GM23338 (cell line): ENCODE results near the gene RPS29. TPM values are rescaled to one million over a fixed set of nuclear protein-coding genes. Genes with fewer than 3 reads are reported as not detected.

ENCODE experiments used
- ATAC-seq: fragments of 200-7000 bp; cut with Tn5 transposase; 3 replicates; pipeline ENCODE4 v1.9.1; 2020
- DNase-seq: peaks from one replicate; pipeline ENCODE4 v3.0.0-alpha.2; 2015; ENCODE audit warnings: low spot score
- H2AFZ ChIP-seq: fragments of 200-600 bp; sonication (generic); 2 replicates; pipeline ENCODE4 v1.8.0; 2016; ENCODE audit warnings: antibody characterized with exemption, mild to moderate bottlenecking, moderate library complexity
- H3F3A ChIP-seq: fragments of 200-600 bp; sonication (generic); replicated peaks from 2 replicates; pipeline ENCODE4 v1.8.0; 2017; ENCODE audit warnings: antibody characterized with exemption, mixed run types, low read depth
- H3K27ac ChIP-seq: fragments of 200-600 bp; sonication (generic); 2 replicates; pipeline ENCODE4 v1.6.1; 2016; ENCODE audit warnings: low read depth
- H3K27me3 ChIP-seq: fragments of 200-600 bp; sonication (generic); 2 replicates; pipeline ENCODE4 v1.8.0; 2016; ENCODE audit warnings: mild to moderate bottlenecking, mixed run types, moderate library complexity; ENCODE audit not compliant: insufficient read depth
- H3K36me3 ChIP-seq: fragments of 200-600 bp; sonication (generic); 2 replicates; pipeline ENCODE4 v1.8.0; 2016; ENCODE audit warnings: mild to moderate bottlenecking; ENCODE audit not compliant: insufficient read depth
- H3K4me1 ChIP-seq: fragments of 200-600 bp; sonication (generic); 2 replicates; pipeline ENCODE4 v1.8.0; 2016; ENCODE audit warnings: mild to moderate bottlenecking, moderate library complexity; ENCODE audit not compliant: insufficient read depth
- H3K4me2 ChIP-seq: fragments of 200-600 bp; sonication (generic); 2 replicates; pipeline ENCODE4 v1.7.1; 2017; ENCODE audit warnings: mixed run types
- H3K4me3 ChIP-seq: fragments of 200-600 bp; sonication (generic); 2 replicates; pipeline ENCODE4 v1.6.1; 2016; ENCODE audit warnings: mixed run types
- H3K79me2 ChIP-seq: fragments of 200-600 bp; sonication (generic); replicated peaks from 2 replicates; pipeline ENCODE4 v1.8.0; 2017; ENCODE audit warnings: mild to moderate bottlenecking; ENCODE audit not compliant: insufficient read depth
- H3K9me2 ChIP-seq: fragments of 200-600 bp; sonication (generic); 2 replicates; pipeline ENCODE4 v1.8.0; 2017; ENCODE audit not compliant: insufficient read depth
- H4K20me1 ChIP-seq: fragments of 200-600 bp; sonication (generic); replicated peaks from 2 replicates; pipeline ENCODE4 v1.8.0; 2017; ENCODE audit warnings: mild to moderate bottlenecking; ENCODE audit not compliant: insufficient read depth
- H3K27ac Mint-ChIP-seq: 2 replicates; pipeline ENCODE4 v1.8.0; 2020; ENCODE audit warnings: inconsistent platforms, mild to moderate bottlenecking, moderate library complexity, mixed read lengths
- H3K27me3 Mint-ChIP-seq: 3 replicates; pipeline ENCODE4 v1.8.0; 2022; ENCODE audit warnings: low read depth, mild to moderate bottlenecking, moderate library complexity, mixed read lengths, inconsistent platforms; ENCODE audit not compliant: insufficient read depth, poor library complexity
- H3K36me3 Mint-ChIP-seq: 3 replicates; pipeline ENCODE4 v1.8.0; 2021; ENCODE audit warnings: low read depth, mild to moderate bottlenecking, inconsistent platforms, moderate library complexity, mixed read lengths
- H3K4me1 Mint-ChIP-seq: 3 replicates; pipeline ENCODE4 v1.8.0; 2020; ENCODE audit warnings: mild to moderate bottlenecking, inconsistent platforms, mixed read lengths
- H3K4me3 Mint-ChIP-seq: 3 replicates; pipeline ENCODE4 v1.8.0; 2021; ENCODE audit warnings: moderate library complexity, mild to moderate bottlenecking, inconsistent platforms, mixed read lengths
- H3K9me3 Mint-ChIP-seq: 3 replicates; pipeline ENCODE4 v1.8.0; 2020; ENCODE audit warnings: moderate library complexity, mild to moderate bottlenecking, inconsistent platforms, mixed read lengths
- CREB1 ChIP-seq: fragments of 250-450 bp; sonication (Bioruptor Pico); IDR thresholded peaks from 2 replicates; pipeline ENCODE4 v1.5.0; 2020; ENCODE audit warnings: low read depth, mild to moderate bottlenecking, moderate library complexity
- CTCF ChIP-seq, 2 experiments: fragments of 200-600 bp in 1 of 2; sonication (generic) in 1 of 2; conservative IDR thresholded peaks; 2 replicates each; pipeline versions ENCODE4 v1.5.1 to v1.6.1; 2016 to 2017; ENCODE audit warnings: antibody characterized with exemption in 2 of 2, low read depth in 2 of 2, mild to moderate bottlenecking in 2 of 2, moderate library complexity in 1 of 2
- EZH2 ChIP-seq: fragments of 200-600 bp; sonication (generic); IDR thresholded peaks from one replicate; pipeline ENCODE4 v1.8.0; 2017; ENCODE audit warnings: antibody characterized with exemption, mild to moderate bottlenecking, low read depth; ENCODE audit not compliant: unreplicated experiment
- EZH2phosphoT487 ChIP-seq: fragments of 200-600 bp; sonication (generic); IDR thresholded peaks from one replicate; pipeline ENCODE4 v1.8.1; 2018; ENCODE audit warnings: antibody characterized with exemption; ENCODE audit not compliant: unreplicated experiment
- JUNB ChIP-seq: IDR thresholded peaks from one replicate; pipeline ENCODE4 v1.6.1; 2016; ENCODE audit warnings: antibody characterized with exemption; ENCODE audit not compliant: unreplicated experiment
- NANOG ChIP-seq: IDR thresholded peaks from 2 replicates; pipeline ENCODE4 v1.6.1; 2016; ENCODE audit warnings: antibody characterized with exemption, borderline replicate concordance
- POLR2AphosphoS5 ChIP-seq: IDR thresholded peaks from 2 replicates; pipeline ENCODE4 v1.6.1; 2016; ENCODE audit warnings: antibody characterized with exemption, low read depth
- STAT1 ChIP-seq: IDR thresholded peaks from one replicate; pipeline ENCODE4 v1.6.1; 2016; ENCODE audit warnings: antibody characterized with exemption; ENCODE audit not compliant: unreplicated experiment
- ZNF114 ChIP-seq: fragments of 250-450 bp; sonication (Bioruptor Pico); IDR thresholded peaks from 2 replicates; pipeline ENCODE4 v1.5.0; 2020; ENCODE audit warnings: mild to moderate bottlenecking, moderate library complexity
- ZNF331 ChIP-seq: fragments of 250-450 bp; sonication (Bioruptor Pico); IDR thresholded peaks from 2 replicates; pipeline ENCODE4 v1.5.0; 2020; ENCODE audit warnings: low read depth, mild to moderate bottlenecking, moderate library complexity
- ZNF462 ChIP-seq: fragments of 250-450 bp; sonication (Bioruptor Pico); IDR thresholded peaks from 2 replicates; pipeline ENCODE4 v1.5.0; 2020; ENCODE audit warnings: mild to moderate bottlenecking, moderate library complexity
- polyA plus RNA-seq: library from polyadenylated mRNA; unstranded; fragments of >200 nt; fragmentation: Nextera tagmentation; extraction: Ambion mirVana; gene quantifications from 2 replicates; pipeline ENCODE4 v1.2.1, GENCODE V29; 2016
- total RNA-seq: library from RNA; depleted of rRNA; stranded (reverse); fragments of >200 nt; shearing (Covaris generic); gene quantifications from 2 replicates; pipeline ENCODE4 v1.2.3, GENCODE V29; 2014
- TF ChIP-seq, protein P1 (sequence below): IDR thresholded peaks from 2 replicates; pipeline ENCODE4 v1.6.1; 2016; ENCODE audit warnings: antibody characterized with exemption
- TF ChIP-seq, protein P2 (sequence below): IDR thresholded peaks from one replicate; pipeline ENCODE4 v1.6.1; 2018; ENCODE audit warnings: antibody characterized with exemption; ENCODE audit not compliant: unreplicated experiment

Gene RPS29
- total and polyA plus RNA-seq, 2 experiments from 2014 or later = 2,560 to 3,734 TPM

- H3K79me2 ChIP-seq = peaks cover 90% of the 10 kb centered on the region
- H3K9me2 ChIP-seq = no peaks in the 10 kb centered on the region
- H3K4me3 ChIP-seq = peak within 1 kb of the TSS; percentile 98
- ATAC-seq (peak; percentile 45), DNase-seq (peak; percentile 84)
- Mint-ChIP-seq H3K27me3 (peaks cover 12% of the 10 kb centered on the region), H3K36me3 (peaks cover 72% of the 10 kb centered on the region), H3K4me3 (peak within 1 kb of the TSS; percentile 100), H3K9me3 (peaks cover 7% of the 10 kb centered on the region; the same call in 2 of the 3 replicates), H3K27ac (peak within 1 kb of the TSS; percentile 99), H3K4me1 (peaks cover 23% of the 10 kb centered on the region)
- H3K36me3 ChIP-seq = peaks cover 16% of the 10 kb centered on the region; the same call in 1 of the 2 replicates
- H3K4me1 ChIP-seq = peaks cover 21% of the 10 kb centered on the region
- H3K27ac ChIP-seq = peak within 1 kb of the TSS; percentile 98
- no peak for TF ChIP-seq JUNB
- TF ChIP-seq, protein P1, sequence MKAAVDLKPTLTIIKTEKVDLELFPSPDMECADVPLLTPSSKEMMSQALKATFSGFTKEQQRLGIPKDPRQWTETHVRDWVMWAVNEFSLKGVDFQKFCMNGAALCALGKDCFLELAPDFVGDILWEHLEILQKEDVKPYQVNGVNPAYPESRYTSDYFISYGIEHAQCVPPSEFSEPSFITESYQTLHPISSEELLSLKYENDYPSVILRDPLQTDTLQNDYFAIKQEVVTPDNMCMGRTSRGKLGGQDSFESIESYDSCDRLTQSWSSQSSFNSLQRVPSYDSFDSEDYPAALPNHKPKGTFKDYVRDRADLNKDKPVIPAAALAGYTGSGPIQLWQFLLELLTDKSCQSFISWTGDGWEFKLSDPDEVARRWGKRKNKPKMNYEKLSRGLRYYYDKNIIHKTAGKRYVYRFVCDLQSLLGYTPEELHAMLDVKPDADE = no peak; the same call in 1 of the 2 replicates
- TF ChIP-seq STAT1 = no peak
- TF ChIP-seq ZNF114 (CRISPR knock-in tag) = no peak
- TF ChIP-seq, protein P2, sequence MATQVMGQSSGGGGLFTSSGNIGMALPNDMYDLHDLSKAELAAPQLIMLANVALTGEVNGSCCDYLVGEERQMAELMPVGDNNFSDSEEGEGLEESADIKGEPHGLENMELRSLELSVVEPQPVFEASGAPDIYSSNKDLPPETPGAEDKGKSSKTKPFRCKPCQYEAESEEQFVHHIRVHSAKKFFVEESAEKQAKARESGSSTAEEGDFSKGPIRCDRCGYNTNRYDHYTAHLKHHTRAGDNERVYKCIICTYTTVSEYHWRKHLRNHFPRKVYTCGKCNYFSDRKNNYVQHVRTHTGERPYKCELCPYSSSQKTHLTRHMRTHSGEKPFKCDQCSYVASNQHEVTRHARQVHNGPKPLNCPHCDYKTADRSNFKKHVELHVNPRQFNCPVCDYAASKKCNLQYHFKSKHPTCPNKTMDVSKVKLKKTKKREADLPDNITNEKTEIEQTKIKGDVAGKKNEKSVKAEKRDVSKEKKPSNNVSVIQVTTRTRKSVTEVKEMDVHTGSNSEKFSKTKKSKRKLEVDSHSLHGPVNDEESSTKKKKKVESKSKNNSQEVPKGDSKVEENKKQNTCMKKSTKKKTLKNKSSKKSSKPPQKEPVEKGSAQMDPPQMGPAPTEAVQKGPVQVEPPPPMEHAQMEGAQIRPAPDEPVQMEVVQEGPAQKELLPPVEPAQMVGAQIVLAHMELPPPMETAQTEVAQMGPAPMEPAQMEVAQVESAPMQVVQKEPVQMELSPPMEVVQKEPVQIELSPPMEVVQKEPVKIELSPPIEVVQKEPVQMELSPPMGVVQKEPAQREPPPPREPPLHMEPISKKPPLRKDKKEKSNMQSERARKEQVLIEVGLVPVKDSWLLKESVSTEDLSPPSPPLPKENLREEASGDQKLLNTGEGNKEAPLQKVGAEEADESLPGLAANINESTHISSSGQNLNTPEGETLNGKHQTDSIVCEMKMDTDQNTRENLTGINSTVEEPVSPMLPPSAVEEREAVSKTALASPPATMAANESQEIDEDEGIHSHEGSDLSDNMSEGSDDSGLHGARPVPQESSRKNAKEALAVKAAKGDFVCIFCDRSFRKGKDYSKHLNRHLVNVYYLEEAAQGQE = no peak
- no peak for TF ChIP-seq EZH2phosphoT487
- TF ChIP-seq POLR2AphosphoS5 = no peak
- TF ChIP-seq EZH2 = no peak
- no peak for TF ChIP-seq NANOG
- no peak for TF ChIP-seq CTCF (conservative IDR thresholded peaks at IDR 0.05; ENCODE audit: low read depth in 2 of 2)
- TF ChIP-seq ZNF462 (CRISPR knock-in tag) = no peak
- TF ChIP-seq ZNF331 (CRISPR knock-in tag) = no peak
- no peak for TF ChIP-seq CREB1
- H2AFZ ChIP-seq = peak within 1 kb of the TSS; percentile 89; the same call in 1 of the 2 replicates
- H4K20me1 ChIP-seq = peaks cover 35% of the 10 kb centered on the region
- peaks cover 14% of the 10 kb centered on the region for H3F3A ChIP-seq
- H3K27me3 ChIP-seq = no peaks in the 10 kb centered on the region
- peak within 1 kb of the TSS; percentile 90 for H3K4me2 ChIP-seq
Measured at GRCh38 chr14:49634547-49635334, 48.6 kb upstream of the RPS29 start, which contains the start of gene DNAAF2. Gene DNAAF2 (minus strand): TSS chr14:49635244. CDS start chr14:49635149, 95 bp downstream.
